Loucy (cell line): ENCODE measurements around the gene UNC5B.

ENCODE experiments used
- EZH2phosphoT487 ChIP-seq: fragments of 200-600 bp; IDR thresholded peaks from 2 replicates; pipeline ENCODE4 v1.6.1; 2018; ENCODE audit warnings: antibody characterized with exemption, mild to moderate bottlenecking, moderate library complexity, borderline replicate concordance
- TF ChIP-seq, protein P1 (sequence below): fragments of 200-600 bp; sonication (generic); conservative IDR thresholded peaks from 2 replicates; pipeline ENCODE4 v1.5.1; 2014; ENCODE audit warnings: mild to moderate bottlenecking, antibody characterized with exemption, low read length

DNA sequence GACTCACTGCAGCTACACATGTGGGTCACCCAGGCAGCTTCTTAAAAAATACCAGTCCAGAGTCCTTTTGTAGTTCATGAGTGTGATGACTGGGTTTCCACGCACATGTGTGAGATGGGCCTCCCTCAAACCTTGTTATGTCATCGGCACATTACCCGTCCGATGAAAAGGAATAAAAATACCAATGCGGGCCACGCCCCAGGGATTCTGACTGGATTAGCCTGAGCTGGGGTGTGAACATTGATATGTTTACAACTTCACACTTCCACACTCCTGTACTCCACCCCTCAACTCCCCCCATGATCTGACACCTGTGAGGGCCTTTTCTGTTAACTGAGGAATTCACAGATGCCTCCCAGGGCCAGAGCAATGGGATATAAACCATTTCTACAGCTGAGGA, 112.9 kb downstream of the UNC5B start:
- TF ChIP-seq, protein P1, sequence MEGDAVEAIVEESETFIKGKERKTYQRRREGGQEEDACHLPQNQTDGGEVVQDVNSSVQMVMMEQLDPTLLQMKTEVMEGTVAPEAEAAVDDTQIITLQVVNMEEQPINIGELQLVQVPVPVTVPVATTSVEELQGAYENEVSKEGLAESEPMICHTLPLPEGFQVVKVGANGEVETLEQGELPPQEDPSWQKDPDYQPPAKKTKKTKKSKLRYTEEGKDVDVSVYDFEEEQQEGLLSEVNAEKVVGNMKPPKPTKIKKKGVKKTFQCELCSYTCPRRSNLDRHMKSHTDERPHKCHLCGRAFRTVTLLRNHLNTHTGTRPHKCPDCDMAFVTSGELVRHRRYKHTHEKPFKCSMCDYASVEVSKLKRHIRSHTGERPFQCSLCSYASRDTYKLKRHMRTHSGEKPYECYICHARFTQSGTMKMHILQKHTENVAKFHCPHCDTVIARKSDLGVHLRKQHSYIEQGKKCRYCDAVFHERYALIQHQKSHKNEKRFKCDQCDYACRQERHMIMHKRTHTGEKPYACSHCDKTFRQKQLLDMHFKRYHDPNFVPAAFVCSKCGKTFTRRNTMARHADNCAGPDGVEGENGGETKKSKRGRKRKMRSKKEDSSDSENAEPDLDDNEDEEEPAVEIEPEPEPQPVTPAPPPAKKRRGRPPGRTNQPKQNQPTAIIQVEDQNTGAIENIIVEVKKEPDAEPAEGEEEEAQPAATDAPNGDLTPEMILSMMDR = no peak
- TF ChIP-seq EZH2phosphoT487 = no peak
